Hepatocyte (in vitro differentiated cells): ENCODE results near the gene TMEM252. TPM values are rescaled to one million over a fixed set of nuclear protein-coding genes. Genes with fewer than 3 reads are reported as not detected.

Source experiments
- DNase-seq: peaks from one replicate; pipeline ENCODE4 v3.0.0-alpha.2; 2016; ENCODE audit warnings: low spot score
- H2AFZ ChIP-seq: fragments of 200-600 bp; sonication (generic); 2 replicates; pipeline ENCODE4 v1.6.0; 2016; ENCODE audit warnings: antibody characterized with exemption, mild to moderate bottlenecking
- H3K27ac ChIP-seq: fragments of 200-600 bp; sonication (generic); 2 replicates; pipeline ENCODE4 v1.5.1; 2016; ENCODE audit warnings: mild to moderate bottlenecking
- H3K27me3 ChIP-seq: fragments of 200-600 bp; sonication (generic); 2 replicates; pipeline ENCODE4 v1.6.1; 2016
- H3K36me3 ChIP-seq: fragments of 200-600 bp; sonication (generic); replicated peaks from 2 replicates; pipeline ENCODE4 v1.5.1; 2016; ENCODE audit warnings: low read depth; ENCODE audit not compliant: insufficient read depth
- H3K4me1 ChIP-seq: fragments of 200-600 bp; sonication (generic); 2 replicates; pipeline ENCODE4 v1.5.1; 2016; ENCODE audit warnings: mild to moderate bottlenecking, moderate library complexity; ENCODE audit not compliant: insufficient read depth
- H3K4me2 ChIP-seq: fragments of 200-600 bp; sonication (generic); 2 replicates; pipeline ENCODE4 v1.6.0; 2016
- H3K4me3 ChIP-seq: fragments of 200-600 bp; sonication (generic); 2 replicates; pipeline ENCODE4 v1.5.1; 2016; ENCODE audit warnings: mild to moderate bottlenecking
- H3K79me2 ChIP-seq: fragments of 200-600 bp; sonication (generic); 2 replicates; pipeline ENCODE4 v1.6.0; 2017; ENCODE audit warnings: mild to moderate bottlenecking
- H3K9me2 ChIP-seq: fragments of 200-600 bp; sonication (generic); replicated peaks from 2 replicates; pipeline ENCODE4 v1.6.0; 2017; ENCODE audit warnings: mild to moderate bottlenecking; ENCODE audit not compliant: insufficient read depth
- H3K9me3 ChIP-seq: fragments of 200-600 bp; sonication (generic); 2 replicates; pipeline ENCODE4 v1.5.1; 2016; ENCODE audit warnings: low read depth, mild to moderate bottlenecking
- H4K20me1 ChIP-seq: fragments of 200-600 bp; sonication (generic); 2 replicates; pipeline ENCODE4 v1.6.0; 2016; ENCODE audit warnings: mild to moderate bottlenecking; ENCODE audit not compliant: insufficient read depth, poor library complexity, severe bottlenecking
- EZH2 ChIP-seq: fragments of 200-600 bp; sonication (generic); IDR thresholded peaks from 2 replicates; pipeline ENCODE4 v1.6.1; 2016; ENCODE audit warnings: antibody characterized with exemption, mild to moderate bottlenecking, borderline replicate concordance
- EZH2phosphoT487 ChIP-seq: fragments of 200-600 bp; sonication (generic); IDR thresholded peaks from one replicate; pipeline ENCODE4 v1.6.1; 2018; ENCODE audit warnings: antibody characterized with exemption, mild to moderate bottlenecking, low read depth, moderate library complexity; ENCODE audit not compliant: unreplicated experiment, severe bottlenecking
- WGBS: methylation state at CpG from one replicate; pipeline ENCODE4 v1.1.6; 2016; ENCODE audit warnings: low lambda C conversion rate; ENCODE audit errors: missing lambda C conversion rate; 5-methylcytosine and 5-hydroxymethylcytosine counted together
- polyA plus RNA-seq: library from polyadenylated mRNA; unstranded; fragments of >200 nt; fragmentation: Nextera tagmentation; extraction: Ambion mirVana; gene quantifications from 2 replicates; pipeline ENCODE4 v1.2.1, GENCODE V29; 2016
- total RNA-seq: library from RNA; depleted of rRNA; stranded (reverse); fragments of >200 nt; gene quantifications from 2 replicates; pipeline ENCODE4 v1.2.3, GENCODE V29; 2014
- TF ChIP-seq, protein P1 (sequence below): fragments of 200-600 bp; sonication (generic); IDR thresholded peaks from 2 replicates; pipeline ENCODE4 v1.5.1; 2016; ENCODE audit warnings: antibody characterized with exemption, mild to moderate bottlenecking; ENCODE audit not compliant: poor library complexity

Gene TMEM252
- total and polyA plus RNA-seq, 2 experiments from 2014 or later: 0.16 TPM; not detected in 1

DNA sequence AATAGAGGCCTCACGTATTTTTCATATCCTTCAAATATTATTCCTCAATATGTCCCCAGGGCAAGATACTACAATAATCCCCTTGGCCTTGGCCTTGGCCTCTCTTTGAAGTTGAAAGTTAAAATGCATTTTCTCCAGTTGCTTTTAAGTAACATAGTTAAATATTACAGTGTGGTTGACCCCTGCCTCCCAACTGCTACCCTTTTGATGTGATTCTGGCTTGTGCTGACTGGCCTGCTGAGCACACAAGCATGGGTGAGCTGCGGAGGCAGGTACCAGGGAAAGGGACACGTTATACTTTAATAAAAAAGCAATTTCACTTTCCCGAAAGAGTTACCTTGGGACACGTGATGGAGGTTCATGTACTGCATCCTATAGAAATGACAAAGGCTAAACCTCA is 17.9 kb upstream of the TMEM252 start:
- WGBS: 77% methylated on average over 5 of the region's 5 CpGs
- H3K4me3 ChIP-seq: no peak overlapping the region

DNA sequence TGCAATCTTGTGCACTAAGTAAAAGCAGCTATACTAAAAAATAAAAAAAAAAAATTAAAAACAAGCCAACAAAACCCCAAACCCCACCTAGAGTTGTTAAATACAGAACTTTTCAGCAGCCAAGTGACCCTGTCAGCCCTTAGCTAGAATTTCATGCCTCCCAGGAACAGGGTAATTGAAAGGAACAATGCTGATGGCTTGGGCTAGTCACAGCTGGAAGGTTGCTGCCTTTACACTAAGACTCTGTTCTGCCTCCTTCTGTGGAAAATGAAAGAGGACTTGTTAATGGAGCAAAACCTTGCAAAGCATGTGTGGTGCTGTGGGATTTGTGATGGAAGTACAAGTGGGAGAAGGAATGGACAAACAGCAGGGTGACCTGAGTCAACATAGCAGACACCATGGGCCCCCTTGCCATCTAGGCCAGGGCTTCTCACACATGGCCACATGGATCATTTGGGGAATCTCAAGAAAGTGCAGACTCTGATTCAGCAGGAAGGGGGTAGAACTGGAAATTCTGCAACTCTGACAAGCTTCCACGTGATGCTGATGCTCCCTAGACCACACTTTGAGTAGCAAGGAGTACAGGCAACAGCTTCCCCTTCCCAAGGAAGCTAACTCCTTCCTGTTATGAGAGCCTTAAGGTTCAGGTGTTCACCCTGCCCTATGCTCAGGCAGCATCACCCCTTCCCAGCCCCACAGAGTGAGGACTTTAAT is 14.9 kb upstream of the TMEM252 start:
- WGBS: 65% methylated on average over 1 of the region's 1 CpG

More for the DNA sequence above, 17.9 kb upstream of the TMEM252 start:
- DNase-seq: no peak
- no peaks in the 10 kb centered on the region for H3K9me3 ChIP-seq
- H3K27me3 ChIP-seq: peaks cover 8% of the 10 kb centered on the region
- no peaks in the 10 kb centered on the region for H4K20me1 ChIP-seq
- H3K27ac ChIP-seq: no peak overlapping the region
- TF ChIP-seq, protein P1, sequence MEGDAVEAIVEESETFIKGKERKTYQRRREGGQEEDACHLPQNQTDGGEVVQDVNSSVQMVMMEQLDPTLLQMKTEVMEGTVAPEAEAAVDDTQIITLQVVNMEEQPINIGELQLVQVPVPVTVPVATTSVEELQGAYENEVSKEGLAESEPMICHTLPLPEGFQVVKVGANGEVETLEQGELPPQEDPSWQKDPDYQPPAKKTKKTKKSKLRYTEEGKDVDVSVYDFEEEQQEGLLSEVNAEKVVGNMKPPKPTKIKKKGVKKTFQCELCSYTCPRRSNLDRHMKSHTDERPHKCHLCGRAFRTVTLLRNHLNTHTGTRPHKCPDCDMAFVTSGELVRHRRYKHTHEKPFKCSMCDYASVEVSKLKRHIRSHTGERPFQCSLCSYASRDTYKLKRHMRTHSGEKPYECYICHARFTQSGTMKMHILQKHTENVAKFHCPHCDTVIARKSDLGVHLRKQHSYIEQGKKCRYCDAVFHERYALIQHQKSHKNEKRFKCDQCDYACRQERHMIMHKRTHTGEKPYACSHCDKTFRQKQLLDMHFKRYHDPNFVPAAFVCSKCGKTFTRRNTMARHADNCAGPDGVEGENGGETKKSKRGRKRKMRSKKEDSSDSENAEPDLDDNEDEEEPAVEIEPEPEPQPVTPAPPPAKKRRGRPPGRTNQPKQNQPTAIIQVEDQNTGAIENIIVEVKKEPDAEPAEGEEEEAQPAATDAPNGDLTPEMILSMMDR: no peak
- TF ChIP-seq EZH2 (no peak), EZH2phosphoT487 (no peak)
- H3K36me3 ChIP-seq: no peaks in the 10 kb centered on the region
- H3K4me1 ChIP-seq: peaks cover 4% of the 10 kb centered on the region
- no peak overlapping the region for H3K4me2 ChIP-seq
- H3K9me2 ChIP-seq: no peaks in the 10 kb centered on the region
- no peak overlapping the region for H2AFZ ChIP-seq
- H3K79me2 ChIP-seq: no peaks in the 10 kb centered on the region

DNA sequence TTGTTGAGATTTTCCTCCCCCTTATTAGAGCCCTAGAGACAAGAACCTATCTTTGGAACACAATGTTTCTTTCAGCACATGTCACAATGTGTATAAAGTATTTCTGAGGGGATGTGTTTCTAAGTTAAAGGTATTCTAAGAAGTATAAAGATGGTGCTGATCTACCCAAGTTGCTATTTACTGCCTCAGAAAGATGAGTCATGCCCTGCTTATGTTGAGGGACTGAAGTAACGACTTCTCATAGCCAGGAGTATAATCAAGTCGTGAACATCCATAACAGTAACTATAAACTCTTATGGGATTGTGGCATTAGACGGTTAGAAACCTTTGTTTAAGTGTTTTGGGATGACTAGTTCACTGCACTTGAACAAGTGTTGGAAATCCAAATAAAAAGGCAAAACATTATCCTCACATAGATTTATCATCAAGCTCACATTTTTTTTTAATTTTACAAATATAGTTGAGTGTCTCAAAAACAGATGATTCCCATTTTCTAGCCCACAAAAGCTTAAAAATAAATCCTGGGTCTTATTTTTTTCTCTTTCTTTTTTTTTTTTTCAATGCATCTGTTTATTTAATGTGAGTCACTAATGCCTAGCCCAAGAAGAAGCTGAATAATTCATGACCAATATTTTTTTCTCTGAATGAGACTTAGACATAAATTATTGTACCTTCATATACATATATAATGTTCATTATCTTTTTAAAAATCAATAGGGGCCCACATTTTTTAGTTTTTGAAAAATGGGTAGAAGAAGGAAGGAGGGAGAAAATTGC is 12.2 kb upstream of the TMEM252 start:
- Histone ChIP-seq H3K4me1 (peaks cover 6% of the 10 kb centered on the region), H3K79me2 (no peaks in the 10 kb centered on the region), H3K27ac (peak overlapping the region; percentile 31), H4K20me1 (no peaks in the 10 kb centered on the region), H3K9me2 (no peaks in the 10 kb centered on the region), H3K4me2 (no peak overlapping the region), H2AFZ (no peak overlapping the region), H3K36me3 (no peaks in the 10 kb centered on the region), H3K27me3 (no peaks in the 10 kb centered on the region), H3K4me3 (no peak overlapping the region), H3K9me3 (no peaks in the 10 kb centered on the region)
- no peak for TF ChIP-seq EZH2phosphoT487
- TF ChIP-seq EZH2: no peak
- TF ChIP-seq, protein P1: no peak
- peak; percentile 60 for DNase-seq
- 28% methylated on average over 3 of the region's 3 CpGs for WGBS

More for the DNA sequence above, 14.9 kb upstream of the TMEM252 start:
- H3K36me3 ChIP-seq: no peaks in the 10 kb centered on the region
- H3K9me2 ChIP-seq: no peaks in the 10 kb centered on the region
- H4K20me1 ChIP-seq: no peaks in the 10 kb centered on the region
- no peak overlapping the region for H3K4me3 ChIP-seq
- H3K79me2 ChIP-seq: no peaks in the 10 kb centered on the region
- no peak for TF ChIP-seq EZH2phosphoT487
- TF ChIP-seq EZH2: no peak
- TF ChIP-seq, protein P1: no peak
- H2AFZ ChIP-seq: no peak overlapping the region
- DNase-seq: no peak
- peaks cover 6% of the 10 kb centered on the region for H3K4me1 ChIP-seq
- H3K4me2 ChIP-seq: no peak overlapping the region
- no peaks in the 10 kb centered on the region for H3K27me3 ChIP-seq
- H3K9me3 ChIP-seq: no peaks in the 10 kb centered on the region
- no peak overlapping the region for H3K27ac ChIP-seq
